GM18867 (cell line): ENCODE results near the gene UBAC2.
A peak's percentile ranks its signal among the peaks of the same experiment; 100 is the strongest.

Experiments used
- ATAC-seq: cut with Tn5 transposase; IDR thresholded peaks from one replicate; pipeline ENCODE4 v1.9.1; 2021; ENCODE audit warnings: mild to moderate bottlenecking, moderate library complexity; ENCODE audit not compliant: unreplicated experiment

UBAC2 gene

GRCh38 chr13:99289674-99290337, 89.2 kb downstream of the UBAC2 start:
- no peak for ATAC-seq

- no peak for ATAC-seq
These were observed 90.2 kb downstream of the UBAC2 start for GRCh38 chr13:99290894-99291293.

GRCh38 chr13:99293178-99293577, 92.5 kb downstream of the UBAC2 start:
- no peak for ATAC-seq

GRCh38 chr13:99294198-99294597, 93.5 kb downstream of the UBAC2 start:
- ATAC-seq, result no peak

GRCh38 chr13:99294958-99295357, 94.3 kb downstream of the UBAC2 start:
- no peak for ATAC-seq

GRCh38 chr13:99295488-99296252, 95.0 kb downstream of the UBAC2 start:
- ATAC-seq, result no peak

GRCh38 chr13:99296398-99296797, 95.7 kb downstream of the UBAC2 start:
- ATAC-seq, result peak; percentile 68

- ATAC-seq, result no peak
These were observed 96.7 kb downstream of the UBAC2 start for GRCh38 chr13:99297331-99297730.

GRCh38 chr13:99298056-99298455, 97.4 kb downstream of the UBAC2 start:
- no peak for ATAC-seq

GRCh38 chr13:99299256-99299919, 98.7 kb downstream of the UBAC2 start:
- ATAC-seq, result no peak

GRCh38 chr13:99299920-99300341, 99.3 kb downstream of the UBAC2 start:
- ATAC-seq, result no peak

- no peak for ATAC-seq
These were observed 100.6 kb downstream of the UBAC2 start for GRCh38 chr13:99301056-99301838.

- ATAC-seq, result no peak
These were observed 101.4 kb downstream of the UBAC2 start for GRCh38 chr13:99301913-99302636.

- ATAC-seq, result no peak
These were observed 102.2 kb downstream of the UBAC2 start for GRCh38 chr13:99302637-99303505.

- no peak for ATAC-seq
These were observed 103.3 kb downstream of the UBAC2 start for GRCh38 chr13:99303863-99304521.

GRCh38 chr13:99304541-99304940, 103.9 kb downstream of the UBAC2 start:
- ATAC-seq, result no peak

- ATAC-seq, result no peak
These were observed 104.5 kb downstream of the UBAC2 start for GRCh38 chr13:99305158-99305557.

GRCh38 chr13:99305566-99305965, 104.9 kb downstream of the UBAC2 start:
- no peak for ATAC-seq

GRCh38 chr13:99307247-99307646, 106.6 kb downstream of the UBAC2 start, which contains the start of gene GPR183:
Gene GPR183 (minus strand): TSS chr13:99307399. CDS start chr13:99296145, 11,254 bp downstream.
- ATAC-seq, result peak; percentile 76
